Sigmoid colon (tissue), 7 donors: Measurements from ENCODE around the gene SUGCT. TPM values are rescaled to one million over a fixed set of nuclear protein-coding genes. Genes with fewer than 3 reads are reported as not detected.
"Not testable (repeated sequence)": the region's sequence is repeated elsewhere in the genome, so short reads cannot be mapped to it uniquely, and the experiment has no call there.

Experiments
- DNase-seq: peaks from one replicate; pipeline ENCODE4 v3.0.0-alpha.2; 2019
- H3K27ac ChIP-seq, 4 donors: fragments of 200-600 bp; sonication (generic); one replicate each; pipeline ENCODE4 v1.5.1; 2016 to 2019; ENCODE audit warnings: mild to moderate bottlenecking in 1 of 4
- H3K27me3 ChIP-seq, 3 donors: fragments of 200-600 bp; sonication (generic); one replicate each; pipeline ENCODE4 v1.5.1; 2019; ENCODE audit warnings: mild to moderate bottlenecking in 1 of 3
- H3K36me3 ChIP-seq, 4 donors: fragments of 200-600 bp; sonication (generic); one replicate each; pipeline ENCODE4 v1.5.1; 2016 to 2019
- H3K4me1 ChIP-seq, 4 donors: fragments of 200-600 bp; sonication (generic); one replicate each; pipeline ENCODE4 v1.5.1; 2017 to 2019
- H3K4me3 ChIP-seq, 4 donors: fragments of 200-600 bp; sonication (generic); one replicate each; pipeline ENCODE4 v1.5.1; 2017 to 2019; ENCODE audit warnings: mild to moderate bottlenecking in 2 of 4, moderate library complexity in 1 of 4
- H3K9me3 ChIP-seq, 4 donors: fragments of 200-600 bp in 3 of 4; sonication (generic) in 3 of 4; one replicate each; pipeline versions ENCODE4 v1.5.1 to v1.6.1; 2013 to 2019
- CTCF ChIP-seq, 4 experiments: fragments of 450-650 bp in 3 of 4; fragments of 200-600 bp in 1 of 4; IDR thresholded peaks; one replicate each; pipeline ENCODE4 v1.5.1; 2016 to 2019; ENCODE audit warnings: antibody characterized with exemption in 4 of 4, mild to moderate bottlenecking in 3 of 4, moderate library complexity in 2 of 4
- EP300 ChIP-seq, 4 donors: sonication (generic); formaldehyde crosslinking; IDR thresholded peaks; one replicate each; pipeline ENCODE4 v1.6.1; 2017; ENCODE audit warnings: antibody characterized with exemption in 4 of 4
- POLR2A ChIP-seq, 2 donors: fragments of 450-650 bp; IDR thresholded peaks; one replicate each; pipeline ENCODE4 v1.6.1; 2016; ENCODE audit warnings: antibody characterized with exemption in 2 of 2, mild to moderate bottlenecking in 2 of 2, moderate library complexity in 2 of 2
- POLR2AphosphoS5 ChIP-seq, 4 donors: sonication (generic); formaldehyde crosslinking; IDR thresholded peaks; one replicate each; pipeline ENCODE4 v1.6.1; 2017; ENCODE audit warnings: antibody characterized with exemption in 4 of 4
- WGBS, 2 donors: extraction: QIAGEN DNeasy Blood & Tissue Kit; methylation state at CpG; one replicate each; pipeline ENCODE4 v1.1.7; 2013; 5-methylcytosine and 5-hydroxymethylcytosine counted together
- intact Hi-C: fragments of 100-400 bp; cut with DNase I; formaldehyde crosslinking; loops from one replicate; pipeline ENCODE4 v1.15.1; 2023
- polyA plus RNA-seq, 3 donors: library from polyadenylated mRNA; stranded (reverse); fragments of 200-250 nt; gene quantifications; one replicate each; pipeline ENCODE4 v1.2.3, GENCODE V29; 2013
- total RNA-seq, 4 donors: library from RNA; depleted of rRNA; stranded (reverse); fragments of >200 nt; gene quantifications; one replicate each; pipeline ENCODE4 v1.1.0, GENCODE V29; 2016
- donor health status: healthy with polysubstance abuse.
- donor health status: Bipolar disorder and iron deficiency.
- donor health status: healthy.

Gene SUGCT
- total and polyA plus RNA-seq, 7 donors, result 2.3 to 25.9 (median 6.3) TPM

- no peak overlapping the region for H3K4me3 ChIP-seq
- no peaks in the 10 kb centered on the region for H3K4me1 ChIP-seq
- DNase-seq, result no peak
- intact Hi-C loops, result no loop called here
- H3K36me3 ChIP-seq, result no peaks in the 10 kb centered on the region
- WGBS, 2 donors, result 93 to 95% methylated on average over 3 of the region's 3 CpGs
- no peaks in the 10 kb centered on the region for H3K9me3 ChIP-seq
- H3K27ac ChIP-seq, result no peak overlapping the region
- H3K27me3 ChIP-seq, result no peaks in the 10 kb centered on the region
- TF ChIP-seq POLR2AphosphoS5 (IDR thresholded peaks at IDR 0.05), result no peak
- no peak for TF ChIP-seq POLR2A (IDR thresholded peaks at IDR 0.05)
- no peak for TF ChIP-seq EP300 (IDR thresholded peaks at IDR 0.05)
- no peak for TF ChIP-seq CTCF (IDR thresholded peaks at IDR 0.05)
Measured at GRCh38 chr7:40213856-40214255, 79.1 kb downstream of the SUGCT start.

- H3K4me3 ChIP-seq, intact Hi-C loops, DNase-seq, H3K27ac ChIP-seq, H3K36me3 ChIP-seq, H3K9me3 ChIP-seq, H3K27me3 ChIP-seq: not testable (repeated sequence)
- 96% methylated on average over 7 of the region's 7 CpGs for WGBS, 2 donors
- H3K4me1 ChIP-seq, result peaks cover 0 to 26% (median 0%) of the 10 kb centered on the region in 4 donors
Measured at GRCh38 chr7:40218612-40219011, 83.8 kb downstream of the SUGCT start.

DNA sequence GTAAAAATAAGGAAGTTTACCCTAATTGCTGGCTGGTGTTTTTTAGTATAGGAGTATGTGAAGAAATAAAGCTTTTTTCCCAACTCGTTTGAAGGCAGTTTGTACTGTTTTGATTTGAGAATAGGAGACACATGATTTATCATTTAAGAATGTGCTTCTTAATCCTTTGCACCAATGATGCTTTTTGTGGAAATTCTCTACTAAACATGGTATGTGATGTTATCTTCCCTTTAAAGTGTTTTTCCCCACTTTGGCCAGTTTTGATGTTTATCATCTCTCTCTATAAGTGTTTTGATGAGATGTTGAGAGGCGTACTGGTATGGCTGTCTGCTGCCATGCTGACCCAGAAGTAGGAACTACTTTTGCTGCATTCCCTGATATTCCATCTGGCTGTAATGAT, 85.1 kb downstream of the SUGCT start:
- intact Hi-C loops, result no loop called here
- H3K27ac ChIP-seq, result peak overlapping the region in 1 of 4 donors; percentile 76

DNA sequence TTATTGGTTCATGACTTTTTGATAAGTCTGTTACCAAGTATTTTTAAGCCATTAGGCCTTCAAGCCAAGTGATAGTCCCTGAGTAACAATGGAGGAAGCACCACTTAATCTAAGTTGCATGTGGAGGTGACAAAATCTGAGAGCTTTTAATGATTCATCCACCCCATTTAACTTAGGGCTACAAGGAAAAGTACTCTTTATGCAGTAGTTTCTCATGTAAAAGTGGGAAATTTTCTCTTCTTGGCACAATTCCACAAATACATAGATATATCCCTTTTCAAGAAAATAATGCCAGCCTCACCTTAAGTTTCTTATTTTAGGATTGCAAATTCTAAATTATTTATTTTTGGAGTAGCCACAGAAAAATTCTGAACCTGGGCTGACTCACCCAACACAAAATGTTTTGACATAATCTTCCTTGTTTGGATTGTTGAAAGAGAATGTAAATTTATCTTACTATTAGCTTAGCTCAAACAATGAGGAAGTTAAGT, 85.7 kb downstream of the SUGCT start:
- Histone ChIP-seq H3K36me3 (no peaks in the 10 kb centered on the region), H3K4me3 (no peak overlapping the region), H3K4me1 (peaks cover 0 to 26% (median 0%) of the 10 kb centered on the region in 4 donors), H3K27me3 (no peaks in the 10 kb centered on the region), H3K27ac (peak overlapping the region in 1 of 4 donors; percentile 76), H3K9me3 (no peaks in the 10 kb centered on the region)
- no peak for DNase-seq
- intact Hi-C loops, result no loop called here
- TF ChIP-seq POLR2A (IDR thresholded peaks at IDR 0.05) (no peak), POLR2AphosphoS5 (IDR thresholded peaks at IDR 0.05) (no peak), EP300 (IDR thresholded peaks at IDR 0.05) (no peak), CTCF (IDR thresholded peaks at IDR 0.05) (no peak)

More for the DNA sequence above, 85.1 kb downstream of the SUGCT start:
- Histone ChIP-seq H3K27me3 (no peaks in the 10 kb centered on the region), H3K36me3 (no peaks in the 10 kb centered on the region), H3K4me1 (peaks cover 0 to 26% (median 0%) of the 10 kb centered on the region in 4 donors), H3K4me3 (no peak overlapping the region), H3K9me3 (no peaks in the 10 kb centered on the region)
- 73 to 79% methylated on average over 2 of the region's 2 CpGs for whole genome bisulfite sequencing, 2 donors
- no peak for TF ChIP-seq POLR2A (IDR thresholded peaks at IDR 0.05)
- TF ChIP-seq CTCF (IDR thresholded peaks at IDR 0.05), result no peak
- TF ChIP-seq EP300 (IDR thresholded peaks at IDR 0.05), result no peak
- TF ChIP-seq POLR2AphosphoS5 (IDR thresholded peaks at IDR 0.05), result no peak
- DNase-seq, result no peak

- H3K9me3 ChIP-seq, result no peaks in the 10 kb centered on the region
- no peak for DNase-seq
- H3K4me3 ChIP-seq, result no peak overlapping the region
- peak overlapping the region in 2 of 4 donors; percentile 31 to 76 for H3K27ac ChIP-seq
- peaks cover 0 to 26% (median 0%) of the 10 kb centered on the region in 4 donors for H3K4me1 ChIP-seq
- no peak for TF ChIP-seq POLR2AphosphoS5 (IDR thresholded peaks at IDR 0.05)
- peak in 1 of 4 donors; percentile 19 for TF ChIP-seq EP300 (IDR thresholded peaks at IDR 0.05)
- TF ChIP-seq POLR2A (IDR thresholded peaks at IDR 0.05), result no peak
- no peak for TF ChIP-seq CTCF (IDR thresholded peaks at IDR 0.05)
- intact Hi-C loops, result no loop called here
- H3K27me3 ChIP-seq, result no peaks in the 10 kb centered on the region
- WGBS, 2 donors, result 65 to 85% methylated on average over 2 of the region's 2 CpGs
- no peaks in the 10 kb centered on the region for H3K36me3 ChIP-seq
Measured at GRCh38 chr7:40221836-40222235, 87.0 kb downstream of the SUGCT start.
